Gastrocnemius medialis (tissue), 4 donors: ENCODE measurements around the gene JAG1.

ENCODE experiments used
- CTCF ChIP-seq, 5 experiments: fragments of 450-650 bp in 3 of 5; fragments of 200-600 bp in 2 of 5; sonication (generic) in 2 of 5; IDR thresholded peaks in 4 of 5; conservative IDR thresholded peaks in 1 of 5; 1 replicate in 4 of 5; 2 replicates in 1 of 5; pipeline ENCODE4 v1.5.1; 2016 to 2019; ENCODE audit warnings: antibody characterized with exemption in 5 of 5, mild to moderate bottlenecking in 3 of 5, moderate library complexity in 3 of 5
- POLR2A ChIP-seq, 2 donors: fragments of 450-650 bp; IDR thresholded peaks; one replicate each; pipeline ENCODE4 v1.6.1; 2017; ENCODE audit warnings: antibody characterized with exemption in 2 of 2, mild to moderate bottlenecking in 2 of 2, moderate library complexity in 2 of 2

DNA sequence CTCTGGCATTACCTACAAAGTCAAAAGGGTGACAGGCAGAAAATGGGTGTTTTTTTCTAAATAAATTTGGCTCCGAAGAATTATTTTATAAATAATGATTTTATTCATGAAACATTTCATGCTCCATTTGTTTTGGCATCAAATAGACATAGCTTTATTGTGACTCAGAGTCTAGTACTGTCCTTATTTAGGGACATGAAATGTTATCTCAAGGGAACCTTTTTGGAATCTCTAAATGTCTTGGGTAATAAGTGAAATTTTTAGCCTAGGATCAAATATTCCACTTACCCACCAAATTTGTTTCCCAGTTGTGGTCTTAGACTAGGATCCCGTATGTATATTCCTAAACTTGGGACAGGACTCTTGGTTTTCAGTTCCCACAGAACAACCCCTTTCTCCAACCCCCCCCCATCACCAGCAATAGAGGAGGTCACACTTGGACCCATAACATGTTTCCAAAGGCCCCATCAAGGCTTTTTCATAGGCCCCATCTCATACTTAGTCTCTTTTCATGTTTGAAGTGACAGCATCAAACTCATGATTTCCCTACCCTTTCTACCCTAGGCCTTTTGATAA, 81.8 kb downstream of the JAG1 start:
- TF ChIP-seq CTCF (IDR thresholded peaks at IDR 0.05 in 4 of 5, conservative IDR thresholded peaks at IDR 0.05 in 1 of 5) (no peak), POLR2A (IDR thresholded peaks at IDR 0.05) (no peak)
